Mesenchymal stem cell (in vitro differentiated cells and primary cell): ENCODE data around the gene SOCS6. TPM values are rescaled to one million over a fixed set of nuclear protein-coding genes. Genes with fewer than 3 reads are reported as not detected.
A peak's percentile ranks its signal among the peaks of the same experiment; 100 is the strongest.

Experiments used
- DNase-seq: peaks from one replicate; pipeline ENCODE4 v3.0.0-alpha.2; 2013
- H2AFZ ChIP-seq: one replicate; pipeline ENCODE4 v1.6.1; 2013; ENCODE audit warnings: low read depth, mild to moderate bottlenecking, control low read depth, inconsistent platforms, low read length, moderate library complexity
- H2AK5ac ChIP-seq: 2 replicates; pipeline ENCODE4 v1.6.1; 2013; ENCODE audit warnings: low read length, moderate library complexity, mild to moderate bottlenecking, inconsistent platforms; ENCODE audit not compliant: severe bottlenecking
- H2BK120ac ChIP-seq: one replicate; pipeline ENCODE4 v1.6.1; 2013; ENCODE audit warnings: low read depth, mild to moderate bottlenecking, inconsistent platforms, low read length, moderate library complexity
- H2BK12ac ChIP-seq, 2 experiments: one replicate each; pipeline ENCODE4 v1.6.1; 2013; ENCODE audit warnings: inconsistent platforms in 2 of 2, low read length in 2 of 2, mild to moderate bottlenecking in 2 of 2, moderate library complexity in 2 of 2, control low read depth in 1 of 2
- H2BK15ac ChIP-seq: one replicate; pipeline ENCODE4 v1.6.1; 2013; ENCODE audit warnings: mild to moderate bottlenecking, low read depth, inconsistent platforms; ENCODE audit not compliant: poor library complexity, severe bottlenecking
- H2BK5ac ChIP-seq: 2 replicates; pipeline ENCODE4 v1.6.1; 2013; ENCODE audit warnings: low read depth, mild to moderate bottlenecking, low read length, control low read depth, inconsistent platforms; ENCODE audit not compliant: poor library complexity, severe bottlenecking
- H3K14ac ChIP-seq, 2 experiments: one replicate each; pipeline ENCODE4 v1.6.1; 2013; ENCODE audit warnings: inconsistent platforms in 2 of 2, low read length in 2 of 2, control low read depth in 1 of 2, mild to moderate bottlenecking in 1 of 2, moderate library complexity in 1 of 2
- H3K18ac ChIP-seq, 2 experiments: one replicate each; pipeline ENCODE4 v1.6.1; 2013; ENCODE audit warnings: inconsistent platforms in 2 of 2, low read length in 2 of 2, control low read depth in 1 of 2, low read depth in 1 of 2, mild to moderate bottlenecking in 1 of 2
- H3K23ac ChIP-seq, 2 experiments: one replicate each; pipeline ENCODE4 v1.6.1; 2013; ENCODE audit warnings: inconsistent platforms in 2 of 2, low read length in 2 of 2, mild to moderate bottlenecking in 2 of 2, moderate library complexity in 2 of 2, control low read depth in 1 of 2
- H3K27ac ChIP-seq: 2 replicates; pipeline ENCODE4 v1.5.1; 2013; ENCODE audit warnings: mild to moderate bottlenecking, moderate library complexity, low read length, control low read depth, inconsistent platforms; ENCODE audit not compliant: poor library complexity, severe bottlenecking
- H3K27me3 ChIP-seq, 2 experiments: 2 replicates each; pipeline versions ENCODE4 v1.6.1 to v1.7.0; 2013; ENCODE audit warnings: low read length in 2 of 2, mild to moderate bottlenecking in 2 of 2, moderate library complexity in 2 of 2, control low read depth in 1 of 2, inconsistent platforms in 1 of 2; ENCODE audit not compliant: control insufficient read depth in 1 of 2, insufficient read depth in 1 of 2
- H3K36me3 ChIP-seq, 2 experiments: 2 replicates each; pipeline versions ENCODE4 v1.6.1 to v1.7.0; 2013; ENCODE audit warnings: low read length in 2 of 2, control low read depth in 1 of 2, inconsistent platforms in 1 of 2, low read depth in 1 of 2, mild to moderate bottlenecking in 1 of 2; ENCODE audit not compliant: insufficient read depth in 2 of 2, control insufficient read depth in 1 of 2
- H3K4ac ChIP-seq, 2 experiments: one replicate each; pipeline ENCODE4 v1.6.1; 2013; ENCODE audit warnings: inconsistent platforms in 2 of 2, low read length in 2 of 2, mild to moderate bottlenecking in 2 of 2, moderate library complexity in 2 of 2, control low read depth in 1 of 2, low read depth in 1 of 2
- H3K4me1 ChIP-seq: 2 replicates; pipeline ENCODE4 v1.6.1; 2013; ENCODE audit warnings: low read depth, low read length, control low read depth; ENCODE audit not compliant: control insufficient read depth, insufficient read depth
- H3K4me2 ChIP-seq: 2 replicates; pipeline ENCODE4 v1.6.1; 2013; ENCODE audit warnings: low read length, mild to moderate bottlenecking, inconsistent platforms; ENCODE audit not compliant: poor library complexity, severe bottlenecking
- H3K4me3 ChIP-seq, 2 experiments: 2 replicates each; pipeline versions ENCODE4 v1.5.1 to v1.7.0; 2013; ENCODE audit warnings: low read length in 2 of 2, mild to moderate bottlenecking in 2 of 2, control low read depth in 1 of 2, low read depth in 1 of 2; ENCODE audit not compliant: insufficient read depth in 1 of 2
- H3K79me1 ChIP-seq: replicated peaks from 2 replicates; pipeline ENCODE4 v1.6.1; 2013; ENCODE audit warnings: mild to moderate bottlenecking, control low read depth, low read length, inconsistent platforms; ENCODE audit not compliant: poor library complexity, severe bottlenecking
- H3K9ac ChIP-seq: 2 replicates; pipeline ENCODE4 v1.7.0; 2013; ENCODE audit warnings: mild to moderate bottlenecking, low read length, moderate library complexity
- H3K9me3 ChIP-seq: 2 replicates; pipeline ENCODE4 v1.7.0; 2013; ENCODE audit warnings: mild to moderate bottlenecking, low read length; ENCODE audit not compliant: control insufficient read depth
- H4K8ac ChIP-seq: one replicate; pipeline ENCODE4 v1.6.1; 2013; ENCODE audit warnings: inconsistent platforms, mild to moderate bottlenecking, low read length, moderate library complexity
- H4K91ac ChIP-seq: one replicate; pipeline ENCODE4 v1.6.1; 2013; ENCODE audit warnings: mild to moderate bottlenecking, low read length, inconsistent platforms
- WGBS: methylation state at CpG from one replicate; pipeline ENCODE4 v1.1.7; 2013; ENCODE audit warnings: mixed read lengths; 5-methylcytosine and 5-hydroxymethylcytosine counted together
- polyA plus RNA-seq, 2 experiments: library from polyadenylated mRNA; stranded (reverse); fragments of 200-250 nt; gene quantifications; one replicate each; pipeline ENCODE4 v1.2.3, GENCODE V29; 2013

SOCS6 gene, protein sequence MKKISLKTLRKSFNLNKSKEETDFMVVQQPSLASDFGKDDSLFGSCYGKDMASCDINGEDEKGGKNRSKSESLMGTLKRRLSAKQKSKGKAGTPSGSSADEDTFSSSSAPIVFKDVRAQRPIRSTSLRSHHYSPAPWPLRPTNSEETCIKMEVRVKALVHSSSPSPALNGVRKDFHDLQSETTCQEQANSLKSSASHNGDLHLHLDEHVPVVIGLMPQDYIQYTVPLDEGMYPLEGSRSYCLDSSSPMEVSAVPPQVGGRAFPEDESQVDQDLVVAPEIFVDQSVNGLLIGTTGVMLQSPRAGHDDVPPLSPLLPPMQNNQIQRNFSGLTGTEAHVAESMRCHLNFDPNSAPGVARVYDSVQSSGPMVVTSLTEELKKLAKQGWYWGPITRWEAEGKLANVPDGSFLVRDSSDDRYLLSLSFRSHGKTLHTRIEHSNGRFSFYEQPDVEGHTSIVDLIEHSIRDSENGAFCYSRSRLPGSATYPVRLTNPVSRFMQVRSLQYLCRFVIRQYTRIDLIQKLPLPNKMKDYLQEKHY
- 14.7 TPM for polyA plus RNA-seq (2013, experiment 1 of 2)
- polyA plus RNA-seq (2013, experiment 2 of 2): 13.9 TPM

DNA sequence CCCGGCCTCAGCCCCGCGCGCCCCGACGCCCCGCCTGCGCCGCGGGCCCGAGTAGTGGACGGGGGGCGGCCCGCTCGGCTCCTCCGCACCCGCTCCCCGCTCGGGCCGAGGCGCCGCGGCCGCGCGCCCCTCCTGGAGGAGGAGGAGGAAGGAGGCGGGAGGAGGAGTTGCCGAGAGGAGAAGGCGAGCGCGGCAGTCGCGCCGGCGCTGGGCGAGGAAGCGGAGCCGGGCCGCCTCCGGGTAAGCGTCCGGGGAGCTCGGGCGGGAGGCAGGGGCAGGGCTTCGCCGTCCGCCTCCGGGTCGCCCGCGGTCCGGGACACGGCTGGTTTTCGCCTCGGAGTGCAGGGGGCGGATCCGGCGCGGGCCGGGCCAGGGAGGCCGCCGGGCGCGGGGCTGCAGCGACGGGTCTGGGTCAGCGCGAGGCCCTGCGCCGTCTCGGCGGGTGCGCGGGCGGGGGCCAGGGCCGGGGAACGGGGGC lies at the start of gene SOCS6:
TSS of gene SOCS6 (plus strand) at position 195 of the 478 bp plus-strand sequence. CDS start 35,624 bp downstream, outside the sequence.
- H3K18ac ChIP-seq: peak within 1 kb of the TSS; percentile 93 to 97
- peaks cover 0 to 9% of the 10 kb centered on the region in 2 experiments for H3K36me3 ChIP-seq
- H3K79me1 ChIP-seq: no peaks in the 10 kb centered on the region
- no peaks in the 10 kb centered on the region for H3K27me3 ChIP-seq
- peak within 1 kb of the TSS; percentile 79 for H4K91ac ChIP-seq
- no peaks in the 10 kb centered on the region for H3K9me3 ChIP-seq
- H2BK120ac ChIP-seq: peak within 1 kb of the TSS; percentile 94
- peak within 1 kb of the TSS; percentile 95 for H2AFZ ChIP-seq
- DNase-seq: peak; percentile 65
- peak within 1 kb of the TSS; percentile 76 to 95 for H3K4ac ChIP-seq
- peak within 1 kb of the TSS; percentile 89 for H3K4me3 ChIP-seq
- peak within 1 kb of the TSS; percentile 63 for H2BK15ac ChIP-seq
- peak within 1 kb of the TSS; percentile 61 for H3K27ac ChIP-seq
- H3K9ac ChIP-seq: peak within 1 kb of the TSS; percentile 93
- H3K4me1 ChIP-seq: peaks cover 7% of the 10 kb centered on the region
- peak within 1 kb of the TSS; percentile 91 for H3K4me2 ChIP-seq
- H2BK12ac ChIP-seq: peak within 1 kb of the TSS; percentile 49 to 72
- peak within 1 kb of the TSS; percentile 67 to 95 for H3K14ac ChIP-seq
- H3K23ac ChIP-seq: no peak within 1 kb of the TSS
- no peak within 1 kb of the TSS for H2AK5ac ChIP-seq
- H2BK5ac ChIP-seq: peak within 1 kb of the TSS; percentile 77
- H4K8ac ChIP-seq: peak within 1 kb of the TSS; percentile 92
- WGBS: under 1% methylated on average over 48 of the region's 77 CpGs

GRCh38 chr18:70243131-70243929 lies 45.5 kb upstream of the SOCS6 start:
- Histone ChIP-seq H3K23ac (no peak overlapping the region), H3K79me1 (no peaks in the 10 kb centered on the region), H2BK12ac (no peak overlapping the region), H3K4me2 (no peak overlapping the region), H4K8ac (no peak overlapping the region), H3K9ac (no peak overlapping the region), H3K4ac (no peak overlapping the region), H3K4me1 (no peaks in the 10 kb centered on the region), H3K14ac (no peak overlapping the region), H3K18ac (no peak overlapping the region), H2BK15ac (no peak overlapping the region), H2AK5ac (no peak overlapping the region), H4K91ac (no peak overlapping the region), H2AFZ (no peak overlapping the region), H3K27me3 (no peaks in the 10 kb centered on the region), H2BK120ac (no peak overlapping the region), H3K27ac (no peak overlapping the region), H3K4me3 (no peak overlapping the region), H3K9me3 (no peaks in the 10 kb centered on the region), H3K36me3 (no peaks in the 10 kb centered on the region), H2BK5ac (no peak overlapping the region)
- 80% methylated on average over 7 of the region's 13 CpGs for WGBS
- DNase-seq: no peak

- Histone ChIP-seq H3K4me3 (peak overlapping the region in 1 of 2 experiments; percentile 60), H3K4ac (no peak overlapping the region), H2BK120ac (no peak overlapping the region), H4K91ac (no peak overlapping the region), H3K27me3 (no peaks in the 10 kb centered on the region), H2BK12ac (no peak overlapping the region), H4K8ac (no peak overlapping the region), H3K9ac (peak overlapping the region; percentile 53), H3K4me1 (peaks cover 1% of the 10 kb centered on the region), H2AFZ (no peak overlapping the region), H3K18ac (no peak overlapping the region), H3K79me1 (no peaks in the 10 kb centered on the region), H3K4me2 (no peak overlapping the region), H2BK5ac (no peak overlapping the region), H3K23ac (no peak overlapping the region), H2AK5ac (no peak overlapping the region), H3K36me3 (no peaks in the 10 kb centered on the region), H3K27ac (no peak overlapping the region), H3K14ac (no peak overlapping the region), H2BK15ac (no peak overlapping the region), H3K9me3 (no peaks in the 10 kb centered on the region)
- no peak for DNase-seq
- 68% methylated on average over 4 of the region's 4 CpGs for WGBS
Measured at GRCh38 chr18:70246061-70246466, 42.8 kb upstream of the SOCS6 start.
